Esophagus (tissue), 2 donors: ENCODE data around the gene GNG5. TPM values are rescaled to one million over a fixed set of nuclear protein-coding genes. Genes with fewer than 3 reads are reported as not detected.

ENCODE experiments used
- H3K27ac ChIP-seq, 2 donors: one replicate each; pipeline ENCODE4 v1.5.1; 2013; ENCODE audit warnings: low read depth in 2 of 2, mild to moderate bottlenecking in 2 of 2, inconsistent platforms in 1 of 2, low read length in 1 of 2, moderate library complexity in 1 of 2
- H3K27me3 ChIP-seq, 2 donors: one replicate each; pipeline ENCODE4 v1.6.1; 2013; ENCODE audit warnings: low read length in 2 of 2, control low read depth in 1 of 2, mild to moderate bottlenecking in 1 of 2; ENCODE audit not compliant: insufficient read depth in 2 of 2, control insufficient read depth in 1 of 2
- H3K36me3 ChIP-seq, 2 donors: one replicate each; pipeline ENCODE4 v1.6.1; 2013; ENCODE audit warnings: low read length in 1 of 2; ENCODE audit not compliant: control insufficient read depth in 2 of 2, insufficient read depth in 2 of 2
- H3K4me1 ChIP-seq, 2 donors: one replicate each; pipeline ENCODE4 v1.6.1; 2013; ENCODE audit warnings: low read length in 1 of 2; ENCODE audit not compliant: control insufficient read depth in 2 of 2, insufficient read depth in 2 of 2
- H3K4me3 ChIP-seq, 2 donors: one replicate each; pipeline ENCODE4 v1.5.1; 2013; ENCODE audit warnings: low read length in 2 of 2, mild to moderate bottlenecking in 2 of 2, low read depth in 1 of 2, moderate library complexity in 1 of 2
- H3K9me3 ChIP-seq, 2 donors: one replicate each; pipeline ENCODE4 v1.6.1; 2013; ENCODE audit warnings: mild to moderate bottlenecking in 2 of 2, low read depth in 1 of 2, low read length in 1 of 2, moderate library complexity in 1 of 2; ENCODE audit not compliant: control insufficient read depth in 2 of 2, insufficient read depth in 1 of 2
- WGBS, 2 donors: extraction: QIAGEN DNeasy Blood & Tissue Kit; methylation state at CpG; one replicate each; pipeline ENCODE4 v1.1.7; 2013; 5-methylcytosine and 5-hydroxymethylcytosine counted together
- polyA plus RNA-seq, 2 donors: library from polyadenylated mRNA; stranded (reverse); fragments of 200-250 nt; gene quantifications; one replicate each; pipeline ENCODE4 v1.2.3, GENCODE V29; 2013
- donor health status: healthy with polysubstance abuse.
- donor health status: Bipolar disorder and iron deficiency.

Gene GNG5
- polyA plus RNA-seq, 2 donors = 104 to 121 TPM

DNA sequence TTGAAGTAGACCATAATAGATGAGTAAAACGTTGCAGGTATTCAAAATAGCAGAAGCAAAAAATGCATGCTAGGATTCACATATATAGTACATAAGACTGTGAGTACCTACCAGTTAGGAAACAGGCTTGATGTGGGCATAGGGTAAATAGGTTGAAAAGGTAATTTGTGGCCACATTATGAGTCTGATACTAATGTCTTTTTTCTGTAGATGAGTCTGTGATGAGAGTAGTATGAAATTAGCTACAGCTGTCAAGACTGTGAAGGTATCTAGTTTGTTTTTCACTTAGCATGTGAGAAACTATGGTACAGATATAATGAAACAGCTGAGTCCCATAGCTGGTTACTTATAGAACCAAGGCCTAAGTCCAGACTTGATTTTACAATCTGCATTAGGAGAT is 12.6 kb downstream of the GNG5 start:
- Histone ChIP-seq H3K27me3 (no peaks in the 10 kb centered on the region), H3K4me3 (no peak overlapping the region), H3K4me1 (no peaks in the 10 kb centered on the region), H3K9me3 (no peaks in the 10 kb centered on the region), H3K27ac (no peak overlapping the region), H3K36me3 (peaks cover 0 to 4% of the 10 kb centered on the region in 2 donors)
- WGBS, 2 donors = 62 to 63% methylated on average over 1 of the region's 1 CpG

- Histone ChIP-seq H3K27ac (no peak overlapping the region), H3K4me3 (no peak overlapping the region), H3K36me3 (peaks cover 0 to 4% of the 10 kb centered on the region in 2 donors), H3K27me3 (no peaks in the 10 kb centered on the region), H3K9me3 (no peaks in the 10 kb centered on the region), H3K4me1 (no peaks in the 10 kb centered on the region)
- WGBS, 2 donors = 48 to 49% methylated on average over 1 of the region's 1 CpG
Measured at GRCh38 chr1:84492726-84493125, 13.7 kb downstream of the GNG5 start.

DNA sequence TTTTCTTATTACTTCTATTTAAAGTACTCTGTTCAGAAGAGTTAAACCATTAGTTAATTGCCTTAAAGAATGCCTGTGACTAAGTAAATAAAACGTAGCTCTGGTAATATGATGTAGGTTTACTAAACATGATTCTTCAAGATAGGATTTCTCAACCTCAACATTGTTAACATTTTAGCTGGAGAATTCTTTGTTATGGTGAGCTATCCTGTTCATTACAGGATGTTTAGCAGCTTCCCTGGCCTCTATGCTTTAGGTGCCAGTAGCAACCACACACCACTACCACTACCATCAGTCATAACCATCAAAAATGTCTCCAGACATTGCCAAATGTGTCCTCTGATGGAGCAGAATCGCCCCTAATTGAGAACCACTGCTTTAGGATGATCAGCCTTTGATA is 16.6 kb downstream of the GNG5 start:
- H3K27ac ChIP-seq = no peak overlapping the region
- no peaks in the 10 kb centered on the region for H3K9me3 ChIP-seq
- H3K4me3 ChIP-seq = no peak overlapping the region
- peaks cover 0 to 4% of the 10 kb centered on the region in 2 donors for H3K36me3 ChIP-seq
- H3K27me3 ChIP-seq = no peaks in the 10 kb centered on the region
- H3K4me1 ChIP-seq = no peaks in the 10 kb centered on the region
- WGBS, 2 donors = 84 to 86% methylated on average over 2 of the region's 2 CpGs

- Histone ChIP-seq H3K36me3 (peaks cover 0 to 4% of the 10 kb centered on the region in 2 donors), H3K4me3 (no peak overlapping the region), H3K4me1 (no peaks in the 10 kb centered on the region), H3K27ac (no peak overlapping the region), H3K9me3 (no peaks in the 10 kb centered on the region), H3K27me3 (no peaks in the 10 kb centered on the region)
- 62 to 72% methylated on average over 3 of the region's 3 CpGs for WGBS, 2 donors
Measured at GRCh38 chr1:84488107-84488506, 18.3 kb downstream of the GNG5 start.

DNA sequence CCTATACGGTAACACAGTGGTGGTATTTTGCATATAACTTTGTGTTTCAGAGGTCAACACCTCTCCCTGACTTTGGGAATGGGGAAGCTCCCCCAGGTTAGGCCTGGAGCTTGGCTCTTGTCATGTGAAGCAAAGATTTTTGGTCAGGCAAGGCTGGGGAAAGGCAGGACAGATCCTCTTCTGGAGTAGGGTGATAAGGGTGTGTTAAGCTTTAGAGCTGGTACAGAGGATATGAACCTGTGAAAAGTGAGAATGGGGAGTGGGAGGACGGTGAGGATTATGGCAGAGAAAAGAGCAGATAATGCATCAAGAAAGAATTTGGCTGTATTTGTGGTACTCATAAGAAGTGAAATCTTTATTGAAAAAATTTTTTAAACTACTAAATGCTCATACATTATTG is 25.1 kb downstream of the GNG5 start:
- no peaks in the 10 kb centered on the region for H3K4me1 ChIP-seq
- no peaks in the 10 kb centered on the region for H3K9me3 ChIP-seq
- H3K36me3 ChIP-seq = peaks cover 0 to 3% of the 10 kb centered on the region in 2 donors
- 88 to 91% methylated on average over 2 of the region's 2 CpGs for WGBS, 2 donors
- no peak overlapping the region for H3K27ac ChIP-seq
- peaks cover 0 to 3% of the 10 kb centered on the region in 2 donors for H3K27me3 ChIP-seq
- no peak overlapping the region for H3K4me3 ChIP-seq

- Histone ChIP-seq H3K4me3 (no peak overlapping the region), H3K4me1 (no peaks in the 10 kb centered on the region), H3K9me3 (no peaks in the 10 kb centered on the region), H3K36me3 (peaks cover 0 to 3% of the 10 kb centered on the region in 2 donors), H3K27ac (no peak overlapping the region), H3K27me3 (peaks cover 0 to 3% of the 10 kb centered on the region in 2 donors)
- WGBS, 2 donors = 70 to 79% methylated on average over 4 of the region's 4 CpGs
Measured at GRCh38 chr1:84480650-84481049, 25.7 kb downstream of the GNG5 start.

DNA sequence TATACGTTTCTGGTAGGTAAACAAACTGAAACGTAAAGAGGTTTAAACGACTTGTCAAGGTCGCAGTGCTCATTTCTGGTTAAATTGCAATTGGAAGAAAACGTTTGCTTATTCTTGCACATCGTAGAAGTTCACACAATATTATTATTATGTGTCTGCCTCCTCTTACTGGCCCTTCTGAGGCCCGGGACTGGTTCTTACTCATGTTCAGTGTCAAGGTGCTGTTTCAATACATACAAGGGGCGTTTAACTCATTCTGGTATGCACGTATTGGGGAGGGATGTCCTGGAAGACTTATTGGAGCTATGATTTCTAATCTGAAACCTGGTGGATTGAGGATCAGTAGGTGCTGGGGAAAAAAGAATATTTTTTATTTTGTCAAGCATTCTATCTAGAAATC is 26.4 kb downstream of the GNG5 start:
- Histone ChIP-seq H3K4me3 (peak overlapping the region; percentile 83 to 99), H3K27ac (peak overlapping the region in 1 of 2 donors; percentile 97), H3K36me3 (peaks cover 0 to 3% of the 10 kb centered on the region in 2 donors), H3K4me1 (no peaks in the 10 kb centered on the region), H3K27me3 (peaks cover 0 to 3% of the 10 kb centered on the region in 2 donors), H3K9me3 (no peaks in the 10 kb centered on the region)
- 3 to 4% methylated on average over 9 of the region's 9 CpGs for WGBS, 2 donors

- Histone ChIP-seq H3K27me3 (peaks cover 0 to 3% of the 10 kb centered on the region in 2 donors), H3K4me3 (peak within 1 kb of the TSS; percentile 83 to 99), H3K36me3 (peaks cover 0 to 3% of the 10 kb centered on the region in 2 donors), H3K9me3 (no peaks in the 10 kb centered on the region), H3K4me1 (no peaks in the 10 kb centered on the region), H3K27ac (peak within 1 kb of the TSS; percentile 97 to 98)
- WGBS, 2 donors = 3 to 4% methylated on average over 51 of the region's 51 CpGs
Measured at GRCh38 chr1:84478876-84479868, 27.2 kb downstream of the GNG5 start, which contains the start of gene RPF1. Gene RPF1 (plus strand): TSS chr1:84479266. CDS start chr1:84479282, 16 bp downstream.

DNA sequence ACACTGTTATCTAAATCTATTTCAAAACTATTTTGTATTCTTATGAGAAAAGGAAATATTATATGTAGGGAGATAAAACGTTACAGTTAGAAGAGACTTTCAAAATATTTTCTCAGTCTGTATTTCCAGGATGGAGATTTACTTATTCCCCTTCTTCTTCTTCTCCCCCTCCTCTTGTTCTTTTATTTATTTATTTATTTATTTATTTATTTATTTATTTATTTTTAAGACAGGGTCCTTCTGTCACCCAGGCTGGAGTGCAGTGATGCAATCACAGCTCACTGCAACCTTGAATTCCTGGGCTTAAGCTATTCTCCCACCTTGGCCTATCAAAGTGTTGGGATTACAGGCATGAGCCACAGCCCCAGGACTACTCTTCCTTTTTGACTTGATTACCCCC is 30.2 kb downstream of the GNG5 start:
- Histone ChIP-seq H3K27ac (no peak overlapping the region), H3K4me1 (no peaks in the 10 kb centered on the region), H3K9me3 (no peaks in the 10 kb centered on the region), H3K27me3 (peaks cover 0 to 3% of the 10 kb centered on the region in 2 donors), H3K36me3 (peaks cover 0 to under 1% of the 10 kb centered on the region in 2 donors), H3K4me3 (no peak overlapping the region)
- WGBS, 2 donors = 58% methylated on average over 1 of the region's 1 CpG
